Muscle of leg (tissue), 11 donors: ENCODE measurements around the gene MBLAC1. TPM values are rescaled to one million over a fixed set of nuclear protein-coding genes. Genes with fewer than 3 reads are reported as not detected.

Source experiments
- DNase-seq: peaks from one replicate; pipeline ENCODE4 v3.0.0; 2013
- H3K27ac ChIP-seq: one replicate; pipeline ENCODE4 v1.5.1; 2013; ENCODE audit warnings: mild to moderate bottlenecking, low read length, control low read depth
- H3K27me3 ChIP-seq: one replicate; pipeline ENCODE4 v1.6.1; 2013; ENCODE audit warnings: low read length; ENCODE audit not compliant: control insufficient read depth, insufficient read depth
- H3K36me3 ChIP-seq: one replicate; pipeline ENCODE4 v1.6.1; 2013; ENCODE audit warnings: low read length; ENCODE audit not compliant: control insufficient read depth, insufficient read depth
- H3K4me1 ChIP-seq: one replicate; pipeline ENCODE4 v1.6.1; 2013; ENCODE audit warnings: low read length; ENCODE audit not compliant: control insufficient read depth, insufficient read depth
- H3K4me3 ChIP-seq: one replicate; pipeline ENCODE4 v1.5.1; 2013; ENCODE audit warnings: low read length, control low read depth
- H3K9me3 ChIP-seq: replicated peaks from 2 replicates; pipeline ENCODE4 v1.6.1; 2013; ENCODE audit warnings: low read depth, low read length; ENCODE audit not compliant: control insufficient read depth
- WGBS: methylation state at CpG from one replicate; pipeline ENCODE4 v1.1.5; 2013; ENCODE audit warnings: missing lambda C conversion rate; ENCODE audit not compliant: insufficient coverage; 5-methylcytosine and 5-hydroxymethylcytosine counted together
- polyA plus RNA-seq, 8 donors: library from polyadenylated mRNA; unstranded; fragments of 120-200 nt; gene quantifications; one replicate each; pipeline versions ENCODE4 v1.2.1 to v1.2.3, GENCODE V29; 2013; ENCODE audit warnings: inconsistent platforms in 1 of 8, low replicate concordance in 1 of 8; ENCODE audit not compliant: insufficient read length in 8 of 8, insufficient read depth in 1 of 8
- total RNA-seq: library from RNA; stranded (reverse); fragments of 120-200 nt; gene quantifications from one replicate; pipeline ENCODE4 v1.2.4, GENCODE V29; 2013

MBLAC1 gene
- total and polyA plus RNA-seq, 9 donors: 1.2 to 2.3 (median 1.4) TPM

DNA sequence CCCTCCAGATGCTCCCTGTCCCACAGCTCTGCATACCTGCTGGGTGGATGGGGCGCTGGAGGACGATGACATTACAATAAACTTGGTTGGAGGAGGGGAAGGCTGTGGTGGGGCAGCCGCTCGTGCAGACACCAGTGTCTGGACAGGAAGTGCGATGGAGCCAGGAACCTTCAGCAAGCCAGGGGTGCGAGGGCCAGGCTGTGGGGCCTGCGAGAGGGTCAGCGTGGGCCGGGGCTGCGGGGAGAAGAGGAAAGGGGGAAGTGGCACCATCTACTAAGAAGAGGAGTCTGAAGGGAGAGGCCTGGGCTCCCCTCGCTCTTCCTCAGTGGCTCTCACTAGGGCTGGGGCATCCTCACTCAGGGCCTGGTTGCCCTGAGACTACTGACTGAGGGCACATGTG is 18.9 kb upstream of the MBLAC1 start:
- no peak overlapping the region for H3K27ac ChIP-seq
- 59% methylated on average over 10 of the region's 11 CpGs for WGBS
- no peaks in the 10 kb centered on the region for H3K4me1 ChIP-seq
- H3K9me3 ChIP-seq: no peaks in the 10 kb centered on the region
- no peaks in the 10 kb centered on the region for H3K27me3 ChIP-seq
- H3K36me3 ChIP-seq: peaks cover 80% of the 10 kb centered on the region
- DNase-seq: no peak
- H3K4me3 ChIP-seq: no peak overlapping the region

DNA sequence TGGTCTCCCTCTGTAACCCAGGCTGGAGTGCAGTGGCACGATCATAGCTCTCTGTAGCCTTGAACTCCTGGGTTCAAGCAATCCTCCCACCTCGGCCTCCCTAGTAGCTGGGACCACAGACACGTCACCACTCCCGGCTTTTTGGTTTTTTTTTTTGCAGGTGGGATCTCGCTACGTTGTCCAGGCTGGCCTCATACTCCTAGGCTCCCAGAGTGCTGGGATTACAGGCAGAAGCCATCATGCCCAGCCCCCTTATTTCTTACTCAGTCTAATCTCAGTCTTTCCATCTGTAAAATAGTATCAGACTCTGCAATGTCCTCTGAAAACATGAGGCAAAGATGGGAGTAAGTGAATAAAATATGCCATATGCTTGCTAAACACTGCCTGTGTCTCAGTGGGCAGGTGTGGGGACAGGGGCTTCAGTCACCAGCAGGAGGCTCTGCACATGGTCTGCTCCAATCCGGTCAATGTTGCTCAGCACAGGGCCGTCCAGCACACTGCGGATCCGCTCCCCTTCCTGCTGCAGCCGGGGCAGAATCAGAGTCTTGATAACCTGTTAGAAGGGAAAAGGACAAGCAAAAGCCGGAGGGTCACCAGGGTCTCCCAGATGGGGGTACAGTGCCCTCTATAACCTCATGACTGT is 17.1 kb upstream of the MBLAC1 start:
- H3K9me3 ChIP-seq: no peaks in the 10 kb centered on the region
- peaks cover 81% of the 10 kb centered on the region for H3K36me3 ChIP-seq
- H3K4me1 ChIP-seq: no peaks in the 10 kb centered on the region
- DNase-seq: no peak
- no peak overlapping the region for H3K27ac ChIP-seq
- H3K27me3 ChIP-seq: no peaks in the 10 kb centered on the region
- H3K4me3 ChIP-seq: no peak overlapping the region
- 77% methylated on average over 10 of the region's 12 CpGs for WGBS

DNA sequence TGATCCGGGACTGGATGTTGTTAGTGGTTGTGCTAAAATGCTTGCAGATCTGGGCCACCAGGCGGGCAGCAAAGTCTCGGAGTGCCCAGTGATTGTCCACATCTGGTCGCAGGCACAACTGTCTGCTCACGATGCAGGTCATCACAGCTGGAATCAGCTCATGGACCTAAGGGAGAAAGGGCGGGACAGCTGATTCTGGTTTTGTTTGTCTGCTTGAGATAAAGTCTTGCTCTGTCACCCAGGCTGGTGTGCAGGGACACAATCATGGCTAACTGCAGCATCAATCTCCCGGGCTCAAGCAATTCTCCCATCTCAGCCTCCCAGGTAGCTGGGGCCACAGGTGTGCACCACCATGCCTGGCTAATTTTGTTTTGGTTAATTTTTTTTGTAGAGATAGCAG is 15.6 kb upstream of the MBLAC1 start:
- DNase-seq: no peak
- 87% methylated on average over 6 of the region's 7 CpGs for WGBS
- no peak overlapping the region for H3K4me3 ChIP-seq
- H3K36me3 ChIP-seq: peaks cover 75% of the 10 kb centered on the region
- no peaks in the 10 kb centered on the region for H3K9me3 ChIP-seq
- no peak overlapping the region for H3K27ac ChIP-seq
- H3K4me1 ChIP-seq: no peaks in the 10 kb centered on the region
- H3K27me3 ChIP-seq: no peaks in the 10 kb centered on the region

DNA sequence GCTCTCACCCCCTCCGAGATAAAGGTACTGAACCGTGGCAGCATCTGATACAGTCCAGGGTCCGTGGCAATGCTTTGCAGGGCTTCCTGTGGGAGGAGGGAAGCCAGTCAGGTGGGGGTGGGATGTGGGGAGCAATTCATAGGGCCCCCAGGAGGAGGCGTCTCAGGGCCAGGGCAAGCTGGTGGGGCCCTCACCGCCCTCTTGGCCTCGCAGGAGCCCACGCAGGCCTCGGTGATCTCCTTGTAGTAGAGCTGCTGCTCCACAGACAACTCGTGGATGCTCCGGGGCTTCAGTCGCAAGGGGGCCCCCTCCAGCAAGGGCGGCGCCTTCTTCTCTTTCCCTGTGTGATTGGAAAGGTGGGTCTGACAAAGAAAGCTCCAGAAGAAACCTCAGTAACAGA is 14.9 kb upstream of the MBLAC1 start:
- 89% methylated on average over 5 of the region's 13 CpGs for WGBS
- no peak for DNase-seq
- H3K4me1 ChIP-seq: no peaks in the 10 kb centered on the region
- no peak overlapping the region for H3K4me3 ChIP-seq
- no peaks in the 10 kb centered on the region for H3K9me3 ChIP-seq
- H3K27ac ChIP-seq: no peak overlapping the region
- peaks cover 69% of the 10 kb centered on the region for H3K36me3 ChIP-seq
- no peaks in the 10 kb centered on the region for H3K27me3 ChIP-seq

DNA sequence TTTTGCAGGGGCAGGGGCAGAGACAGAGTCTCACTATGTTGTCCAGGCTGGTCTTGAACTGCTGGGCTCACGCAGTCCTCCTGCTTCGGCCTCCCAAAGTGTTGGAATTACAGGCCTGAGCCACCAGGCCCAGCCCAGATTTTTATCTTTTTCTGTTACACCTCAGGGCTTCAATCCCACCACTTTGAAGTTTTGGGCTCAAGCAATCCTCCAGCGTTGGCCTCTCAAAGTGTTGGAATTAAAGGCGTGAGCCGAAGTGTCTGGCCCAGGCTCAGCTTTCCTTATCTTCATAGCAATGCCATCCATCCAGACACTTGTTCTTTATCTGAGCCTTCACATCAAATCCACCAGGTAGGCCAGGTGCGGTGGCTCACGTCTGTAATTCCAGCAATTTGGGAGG is 11.7 kb upstream of the MBLAC1 start:
- Histone ChIP-seq H3K4me3 (no peak overlapping the region), H3K36me3 (peaks cover 42% of the 10 kb centered on the region), H3K9me3 (no peaks in the 10 kb centered on the region), H3K4me1 (peaks cover 7% of the 10 kb centered on the region), H3K27me3 (no peaks in the 10 kb centered on the region), H3K27ac (no peak overlapping the region)
- WGBS: 82% methylated on average over 3 of the region's 7 CpGs
- no peak for DNase-seq

DNA sequence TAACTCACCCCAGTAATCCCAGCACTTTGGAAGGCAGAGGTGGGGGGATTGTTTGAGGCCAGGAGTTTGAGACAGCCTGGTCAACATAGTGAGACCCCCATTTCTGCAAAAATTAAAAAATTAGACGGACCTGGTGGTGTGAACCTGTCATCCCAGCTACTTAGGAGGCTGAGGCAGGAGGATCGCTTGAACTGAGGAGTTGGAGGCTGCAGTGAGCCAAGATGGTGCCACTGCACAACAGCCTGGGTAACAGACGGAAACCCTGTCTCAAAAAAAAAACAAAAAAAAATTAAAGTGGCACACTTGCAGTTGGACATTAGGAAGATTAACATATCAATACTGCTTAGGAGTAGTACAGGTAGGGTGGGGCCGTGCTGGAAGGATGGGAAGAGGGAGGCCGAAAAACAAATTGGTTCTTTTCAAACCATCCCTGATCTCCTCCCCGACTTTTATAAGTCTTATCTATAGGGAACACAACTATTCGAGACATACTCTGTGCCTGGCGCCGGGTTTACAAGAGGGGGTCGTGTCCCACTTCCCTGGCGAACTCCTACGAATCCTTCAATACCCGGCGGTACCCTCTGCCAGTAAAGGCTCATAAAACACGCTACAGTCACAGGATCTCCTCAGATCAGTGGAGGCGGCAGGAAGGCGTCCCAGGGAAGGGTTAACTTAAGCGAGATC is 8.2 kb upstream of the MBLAC1 start:
- WGBS: 10% methylated on average over 15 of the region's 18 CpGs
- H3K4me3 ChIP-seq: peak overlapping the region; percentile 87
- H3K27me3 ChIP-seq: no peaks in the 10 kb centered on the region
- peak overlapping the region; percentile 90 for H3K27ac ChIP-seq
- H3K9me3 ChIP-seq: no peaks in the 10 kb centered on the region
- peak; percentile 1 for DNase-seq
- H3K36me3 ChIP-seq: peaks cover 21% of the 10 kb centered on the region
- peaks cover 14% of the 10 kb centered on the region for H3K4me1 ChIP-seq

DNA sequence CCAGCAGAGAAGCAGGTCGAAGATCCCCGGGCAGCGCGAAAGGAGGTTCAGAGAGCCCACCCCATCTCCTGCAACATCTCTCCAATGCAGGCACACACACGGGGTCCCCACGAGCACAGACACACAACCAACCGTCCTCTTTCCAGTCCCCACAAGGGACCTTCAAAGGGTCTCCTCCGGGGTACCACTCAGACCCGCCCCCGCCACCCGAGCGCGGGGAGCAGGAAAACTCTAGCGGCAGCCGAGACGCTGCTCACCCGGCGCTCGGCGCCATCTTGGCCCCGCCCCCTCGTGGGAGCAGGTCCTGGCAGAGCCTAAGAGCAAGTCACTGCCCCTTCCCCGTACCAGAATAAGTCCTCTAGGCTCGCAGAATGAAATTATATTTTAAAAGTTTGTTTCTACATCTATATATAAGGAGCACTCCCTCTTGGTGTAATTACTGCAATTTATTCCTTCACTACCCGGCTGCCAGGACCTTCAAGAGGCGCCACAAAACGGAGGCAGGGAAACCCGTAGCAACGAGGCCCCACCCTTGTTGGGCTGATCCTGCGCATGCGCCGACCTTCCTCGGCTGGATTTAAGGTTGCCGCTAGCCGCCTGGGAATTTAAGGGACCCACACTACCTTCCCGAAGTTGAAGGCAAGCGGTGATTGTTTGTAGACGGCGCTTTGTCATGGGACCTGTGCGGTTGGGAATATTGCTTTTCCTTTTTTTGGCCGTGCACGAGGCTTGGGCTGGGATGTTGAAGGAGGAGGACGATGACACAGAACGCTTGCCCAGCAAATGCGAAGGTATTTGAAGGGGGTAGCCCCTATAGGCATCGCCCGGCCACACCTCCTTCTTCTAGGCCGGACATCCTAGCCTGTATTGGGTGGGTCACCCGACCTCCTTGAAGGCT is 7.4 kb upstream of the MBLAC1 start, which contains the start of the genes CNPY4 and TAF6:
CNPY4 (plus strand) TSS at position 563 of the 898 bp plus-strand sequence; CDS start at position 674, 111 bp downstream.
TAF6 (minus strand) TSS at position 287 of the 898 bp plus-strand sequence. CDS start 5,149 bp downstream, outside the sequence.
- Histone ChIP-seq H3K27ac (peak within 1 kb of the TSS; percentile 90), H3K4me3 (peak within 1 kb of the TSS; percentile 87), H3K9me3 (no peaks in the 10 kb centered on the region), H3K27me3 (no peaks in the 10 kb centered on the region), H3K36me3 (peaks cover 17% of the 10 kb centered on the region), H3K4me1 (peaks cover 14% of the 10 kb centered on the region)
- DNase-seq: peak; percentile 98
- 0% methylated on average over 25 of the region's 49 CpGs for WGBS

DNA sequence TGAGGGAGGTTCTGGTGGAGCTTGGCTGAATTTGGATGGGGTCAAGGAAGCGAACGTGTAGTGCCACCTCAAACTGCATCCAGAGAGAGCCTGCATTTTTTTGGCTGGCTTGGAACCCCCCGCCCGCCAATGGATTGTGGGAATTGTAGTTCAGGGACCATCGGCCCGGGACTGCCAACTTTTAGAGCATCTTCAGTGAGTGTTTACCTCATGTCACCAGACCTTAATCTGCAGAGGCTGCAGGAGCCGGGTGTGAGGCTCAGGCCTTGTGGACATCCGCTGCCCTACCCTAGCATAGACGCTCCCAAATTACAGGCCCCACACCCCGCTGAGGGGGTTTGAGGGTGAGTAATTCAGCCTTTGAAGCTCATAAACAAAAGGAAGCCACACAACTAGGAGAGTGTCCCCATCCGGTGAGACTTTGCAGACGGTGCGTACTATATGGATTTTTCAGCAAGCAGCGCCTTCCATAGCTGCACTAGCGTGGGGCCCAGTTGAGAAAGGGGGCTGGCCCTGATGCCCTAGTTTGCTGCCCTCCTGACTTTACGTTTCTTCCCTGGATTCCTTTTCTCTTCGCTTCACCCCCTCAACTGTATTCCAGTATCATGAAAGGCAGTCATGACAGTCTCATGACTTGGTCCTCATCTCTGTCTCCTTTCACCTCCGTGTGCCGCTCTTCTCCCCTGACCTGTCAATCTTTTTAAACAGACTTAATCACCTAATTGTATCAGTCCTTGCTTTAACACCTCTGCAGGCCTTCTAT is 6.6 kb upstream of the MBLAC1 start:
- peak; percentile 91 for DNase-seq
- peaks cover 14% of the 10 kb centered on the region for H3K4me1 ChIP-seq
- peaks cover 21% of the 10 kb centered on the region for H3K36me3 ChIP-seq
- peak overlapping the region; percentile 90 for H3K27ac ChIP-seq
- 11% methylated on average over 14 of the region's 19 CpGs for WGBS
- no peaks in the 10 kb centered on the region for H3K9me3 ChIP-seq
- no peaks in the 10 kb centered on the region for H3K27me3 ChIP-seq
- H3K4me3 ChIP-seq: peak overlapping the region; percentile 87

DNA sequence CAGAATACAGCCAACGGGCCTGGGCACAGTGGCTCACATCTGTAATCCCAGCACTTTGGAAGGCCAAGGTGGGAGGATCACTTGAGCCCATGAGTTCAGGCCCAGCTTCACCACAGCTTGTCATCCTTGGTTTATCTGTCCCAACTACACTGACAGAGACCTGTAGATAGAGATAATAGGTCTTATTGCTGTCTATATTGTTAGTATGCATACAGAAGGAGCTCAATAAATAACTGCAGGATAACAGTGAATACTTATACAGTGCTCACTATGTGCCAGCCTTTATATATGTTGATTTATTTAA is 6.1 kb upstream of the MBLAC1 start:
- WGBS: 29% methylated on average over 1 of the region's 1 CpG

More for the DNA sequence above, 6.1 kb upstream of the MBLAC1 start:
- Histone ChIP-seq H3K4me1 (peaks cover 14% of the 10 kb centered on the region), H3K36me3 (peaks cover 22% of the 10 kb centered on the region), H3K4me3 (peak overlapping the region; percentile 87), H3K9me3 (no peaks in the 10 kb centered on the region), H3K27ac (no peak overlapping the region), H3K27me3 (no peaks in the 10 kb centered on the region)
- no peak for DNase-seq
